ENCODE data around the gene LKAAEAR1.

LKAAEAR1 gene

DNA sequence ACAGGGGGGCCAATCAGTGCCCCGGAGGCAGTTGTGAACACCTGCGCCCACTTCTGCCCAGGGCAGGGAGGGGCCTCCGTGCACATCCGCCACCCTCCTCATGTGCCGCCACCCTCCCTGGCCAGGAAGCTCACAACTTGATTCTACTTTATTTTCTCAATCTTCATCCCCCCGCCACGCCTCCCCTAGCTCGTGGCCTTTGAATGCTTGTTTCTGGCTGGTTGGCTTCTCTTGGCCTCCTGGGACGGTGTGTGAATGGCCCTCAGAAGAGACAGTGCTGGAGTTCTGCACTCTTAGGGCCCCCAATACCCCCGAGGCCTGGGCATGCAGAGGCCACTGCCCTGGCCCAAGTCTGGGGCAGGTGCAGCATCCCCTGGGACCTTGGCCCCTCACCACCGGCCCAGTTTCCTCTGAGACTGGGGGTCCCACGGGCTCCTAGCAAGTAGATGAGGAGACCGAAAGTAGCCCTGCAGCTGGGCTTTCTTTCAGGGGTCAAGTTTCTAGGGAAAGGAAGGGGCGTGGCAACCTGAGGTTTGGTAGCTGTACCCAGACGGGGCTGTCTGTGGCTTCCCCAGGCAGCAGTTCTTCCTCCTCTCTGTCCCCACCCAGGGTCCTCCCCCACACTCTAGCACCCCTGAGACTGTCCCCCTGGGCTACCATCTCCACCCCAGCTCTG, 6.2 kb downstream of the LKAAEAR1 start:
- FAIRE-seq: no peak

DNA sequence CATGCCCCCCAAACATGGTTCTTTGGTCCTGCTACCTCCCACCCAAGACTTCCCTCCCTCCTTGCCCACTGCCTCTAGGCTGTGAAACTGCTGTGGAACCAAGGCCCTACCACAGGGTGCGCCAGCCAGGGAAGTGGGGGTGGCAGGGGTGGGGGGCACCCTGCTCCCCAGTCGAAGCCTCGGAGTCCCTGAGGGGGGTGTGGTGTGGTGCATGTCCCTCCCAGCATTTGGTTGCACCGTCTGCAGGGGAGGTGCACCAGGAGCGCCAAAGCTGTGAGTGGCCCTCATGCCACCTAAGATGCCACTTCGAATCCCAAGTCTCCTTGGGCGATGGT, 6.7 kb downstream of the LKAAEAR1 start:
- no peak for FAIRE-seq

DNA sequence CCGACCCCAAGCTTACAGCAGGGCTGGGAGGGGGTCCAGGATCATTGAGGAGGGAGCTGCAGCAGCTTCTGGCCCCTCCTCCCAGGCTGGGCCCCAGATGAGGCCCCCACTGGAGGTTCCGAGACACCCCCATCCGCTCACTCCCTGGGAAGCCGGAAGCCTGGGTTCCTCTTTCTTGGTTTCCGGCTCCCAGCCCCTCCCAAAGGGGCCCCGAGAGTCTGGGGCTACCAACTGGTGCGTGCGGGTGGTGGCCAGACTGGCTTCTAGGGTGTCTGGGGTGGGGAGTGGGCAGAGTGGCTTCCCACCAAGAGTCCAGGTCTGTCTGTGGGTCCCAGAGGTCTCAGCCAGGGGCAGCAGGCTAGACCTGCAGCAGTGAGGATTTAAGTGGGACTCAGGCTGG, 7.1 kb downstream of the LKAAEAR1 start:
- FAIRE-seq: no peak

DNA sequence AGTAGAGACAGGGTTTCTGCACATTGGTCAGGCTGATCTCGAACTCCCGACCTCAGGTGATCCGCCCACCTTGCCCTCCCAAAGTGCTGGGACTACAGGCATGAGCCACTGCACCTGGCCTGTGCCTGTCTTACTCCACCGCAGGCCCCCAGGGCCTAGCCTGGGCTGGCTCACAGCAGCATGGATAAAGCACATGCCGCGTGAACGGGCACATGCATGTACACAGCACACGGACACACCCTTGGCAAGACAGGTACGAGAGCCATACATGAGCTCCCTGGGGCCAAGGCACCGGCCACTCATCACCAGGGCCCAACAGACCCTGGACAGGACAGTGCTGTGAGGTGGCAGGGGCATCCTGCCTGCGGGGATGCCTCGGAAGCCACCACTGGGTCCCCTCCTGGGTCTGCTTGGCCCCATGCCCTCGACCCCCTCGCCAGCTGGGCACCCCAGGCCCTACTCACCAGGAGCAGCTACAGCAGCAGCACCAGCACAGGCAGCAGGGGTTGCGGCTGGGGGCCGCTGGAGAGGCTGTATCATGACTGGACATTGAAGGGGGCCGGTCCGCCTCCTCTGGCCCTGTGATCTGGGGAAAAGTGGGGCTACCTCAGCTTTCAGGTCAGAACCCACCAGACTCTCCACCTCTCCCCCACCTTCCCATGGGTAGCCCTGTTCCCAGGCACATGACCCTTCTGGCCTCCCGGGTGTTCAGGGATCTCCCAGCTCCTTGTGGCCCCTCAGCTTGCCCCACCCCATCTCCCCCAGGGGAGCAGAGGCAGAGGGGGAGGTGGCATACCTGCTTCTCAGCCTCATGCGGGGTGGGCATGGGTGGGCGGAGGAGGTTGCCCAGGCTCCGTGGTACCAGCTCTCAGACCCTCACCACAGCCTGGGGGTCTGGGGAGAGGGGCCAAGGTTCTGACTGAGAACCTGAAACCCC, 7.9 kb downstream of the LKAAEAR1 start:
- FAIRE-seq: no peak

GRCh38 chr20:64075556-64075955, 8.6 kb downstream of the LKAAEAR1 start:
- no peak for FAIRE-seq

DNA sequence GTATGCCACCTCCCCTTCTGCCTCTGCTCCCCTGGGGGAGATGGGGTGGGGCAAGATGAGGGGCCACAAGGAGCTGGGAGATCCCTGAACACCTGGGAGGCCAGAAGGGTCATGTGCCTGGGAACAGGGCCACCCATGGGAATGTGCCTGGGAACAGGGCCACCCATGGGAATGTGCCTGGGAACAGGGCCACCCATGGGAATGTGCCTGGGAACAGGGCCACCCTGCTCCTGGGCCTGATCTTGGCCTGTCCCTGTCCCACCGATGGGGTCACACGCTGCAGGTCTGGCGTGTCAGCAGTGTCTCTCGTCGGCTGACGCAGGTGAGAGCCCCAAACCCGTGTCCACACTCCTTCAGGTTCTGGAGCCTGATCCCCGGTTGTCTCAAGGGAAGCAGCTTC, 9.2 kb downstream of the LKAAEAR1 start:
- no peak for FAIRE-seq

GRCh38 chr20:64074184-64074789, 9.9 kb downstream of the LKAAEAR1 start:
- no peak for FAIRE-seq

DNA sequence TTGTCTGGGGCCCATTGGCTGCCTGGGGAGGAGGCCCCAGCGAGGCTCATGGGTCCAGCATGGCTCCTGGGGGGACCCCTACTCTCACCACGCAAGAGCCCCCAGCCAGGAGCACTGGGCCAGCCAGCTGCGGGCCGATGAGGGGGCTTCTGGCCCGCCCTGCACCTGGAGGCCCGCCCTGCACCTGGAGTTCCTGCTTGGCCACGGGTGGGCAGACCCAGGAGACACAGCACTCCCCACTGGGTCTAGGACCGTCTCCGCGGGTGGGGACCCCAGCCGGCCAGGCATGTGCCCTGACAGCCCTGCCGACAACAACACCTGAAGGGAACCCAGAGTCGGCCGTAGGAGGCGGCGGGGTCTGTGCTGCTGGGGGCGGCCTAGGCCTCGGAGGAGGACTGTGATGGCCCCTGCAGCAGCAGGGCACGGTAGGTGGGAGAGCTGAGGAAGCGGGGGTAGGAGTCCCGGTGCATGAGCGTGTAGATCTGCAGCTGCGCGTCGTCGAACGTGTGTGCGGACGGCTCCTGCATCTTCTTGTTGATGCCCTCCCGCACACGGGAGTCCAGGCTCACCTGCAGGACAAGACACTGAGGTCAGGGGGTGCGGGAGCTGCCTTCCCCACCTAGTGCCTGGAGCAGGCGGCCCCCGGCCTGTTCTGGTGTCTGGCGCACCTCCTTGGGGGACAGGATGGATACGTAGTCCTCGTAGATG, 10.6 kb downstream of the LKAAEAR1 start:
- FAIRE-seq: no peak

DNA sequence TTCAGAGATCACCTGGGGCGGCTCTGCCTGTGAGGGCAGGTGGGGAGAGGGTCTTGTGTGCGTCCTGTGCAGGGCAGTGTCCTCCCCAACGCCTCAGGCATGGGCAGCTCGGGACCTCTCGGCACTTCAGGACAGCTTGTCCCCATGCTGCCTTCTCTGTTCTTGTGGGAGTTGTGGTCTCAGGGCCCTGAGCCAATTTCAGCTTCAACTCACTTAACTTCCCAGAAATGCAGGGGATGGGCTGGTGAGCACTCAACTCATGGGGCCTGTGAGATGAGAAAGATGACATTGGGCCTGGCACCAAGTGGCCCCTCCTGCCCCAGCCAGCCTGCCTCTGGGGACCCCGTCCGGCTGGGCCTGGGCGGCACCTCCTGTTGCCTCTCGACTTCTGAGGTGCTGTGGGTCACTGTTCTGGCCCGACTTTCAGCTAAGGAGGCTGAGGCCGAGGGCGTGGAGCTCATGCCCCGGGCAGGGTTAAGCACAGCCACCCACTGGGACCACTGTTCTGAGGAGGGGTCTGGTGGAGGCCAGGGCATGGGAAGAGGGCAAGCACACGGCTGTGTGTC, 11.6 kb downstream of the LKAAEAR1 start:
- FAIRE-seq: no peak

- no peak for FAIRE-seq
Measured at GRCh38 chr20:64071341-64072332, 12.6 kb downstream of the LKAAEAR1 start.

DNA sequence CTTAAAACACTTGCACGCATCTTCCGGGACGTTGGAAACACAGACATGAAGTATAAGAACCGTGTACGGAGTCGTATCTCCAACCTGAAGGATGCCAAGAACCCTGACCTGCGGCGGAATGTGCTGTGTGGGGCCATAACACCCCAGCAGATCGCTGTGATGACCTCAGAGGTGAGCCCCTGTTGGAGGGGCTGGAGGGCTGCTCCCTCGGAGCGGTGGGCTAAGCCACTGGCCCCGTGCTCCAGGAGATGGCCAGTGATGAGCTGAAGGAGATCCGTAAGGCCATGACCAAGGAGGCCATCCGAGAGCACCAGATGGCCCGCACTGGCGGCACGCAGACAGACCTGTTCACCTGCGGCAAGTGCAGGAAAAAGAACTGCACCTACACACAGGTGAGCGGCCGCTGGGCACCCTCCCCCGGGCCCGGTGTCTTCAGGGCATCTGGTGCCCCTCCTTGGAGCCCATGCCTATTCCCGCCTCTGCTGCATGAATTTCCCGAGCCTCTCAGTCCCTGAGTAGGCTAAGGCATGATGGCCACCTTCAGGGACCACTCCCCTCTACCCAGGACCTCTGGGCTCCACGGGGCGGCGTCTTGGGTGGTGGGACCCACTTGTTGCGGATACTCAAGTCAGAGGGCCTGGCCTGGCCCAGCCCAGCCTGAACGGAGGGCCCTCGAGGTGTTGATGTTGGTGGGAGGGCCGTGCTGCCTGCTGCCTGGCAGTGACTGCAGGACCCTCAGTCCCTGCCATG, 13.8 kb downstream of the LKAAEAR1 start:
- no peak for FAIRE-seq

- FAIRE-seq: no peak
Measured at GRCh38 chr20:64069614-64070243, 14.5 kb downstream of the LKAAEAR1 start.

DNA sequence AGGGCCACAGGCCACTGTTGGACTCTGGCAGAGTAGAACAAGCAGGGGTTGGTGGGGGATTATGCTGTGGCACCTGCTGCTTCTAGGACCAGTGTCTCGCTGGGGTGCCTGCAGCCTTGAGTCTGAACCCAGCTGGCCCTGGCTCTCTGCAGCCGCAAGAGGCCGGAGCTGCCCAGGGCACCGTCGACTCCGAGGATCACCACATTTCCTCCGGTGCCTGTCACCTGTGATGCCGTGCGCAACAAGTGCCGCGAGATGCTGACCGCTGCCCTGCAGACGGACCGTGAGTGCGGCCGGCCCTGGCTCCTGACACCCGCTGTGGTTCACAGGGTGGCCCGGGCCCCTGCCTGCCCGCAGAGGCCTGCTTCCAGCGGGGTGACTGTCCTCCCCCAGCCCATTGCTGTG, 15.0 kb downstream of the LKAAEAR1 start:
- no peak for FAIRE-seq

DNA sequence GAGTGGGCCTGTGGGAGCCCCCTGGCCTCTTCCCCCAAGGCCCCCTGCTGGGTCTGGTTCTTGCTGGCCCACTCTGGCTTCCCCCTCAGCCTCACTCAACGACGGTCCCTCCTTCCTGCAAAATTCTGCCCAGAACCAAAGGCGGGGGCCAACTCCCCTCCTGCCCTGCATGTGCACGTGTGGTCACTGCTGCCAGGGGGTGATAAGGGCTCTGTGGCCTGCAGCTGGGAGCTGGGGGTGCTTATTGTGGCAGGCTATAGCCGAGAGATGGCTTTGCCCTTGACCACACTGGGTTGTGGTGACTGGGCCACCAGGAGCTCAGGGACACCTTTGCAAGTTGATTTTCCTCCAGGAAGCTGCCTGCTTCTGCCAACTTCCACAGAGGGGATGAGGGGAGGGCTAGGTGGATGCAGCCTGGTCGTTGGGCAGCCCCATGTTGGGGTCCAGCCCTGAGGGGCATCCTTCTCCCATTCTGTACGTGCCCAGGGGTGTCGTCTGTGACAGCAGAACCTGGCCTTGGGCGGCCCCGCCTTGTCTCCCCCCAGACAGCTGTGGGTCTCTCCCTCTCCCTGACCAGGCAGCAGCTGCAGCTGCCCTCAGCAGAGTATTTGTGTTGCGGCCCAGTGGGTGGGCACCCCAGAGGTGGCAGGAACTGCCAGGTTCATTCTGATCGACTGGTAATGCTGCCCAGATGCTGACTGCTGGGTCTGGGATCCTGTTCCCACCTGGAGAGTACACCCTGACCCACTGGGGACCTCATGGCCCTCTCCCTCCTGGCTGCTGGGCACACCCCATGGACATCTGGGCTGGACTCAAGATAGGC, 15.6 kb downstream of the LKAAEAR1 start:
- no peak for FAIRE-seq

DNA sequence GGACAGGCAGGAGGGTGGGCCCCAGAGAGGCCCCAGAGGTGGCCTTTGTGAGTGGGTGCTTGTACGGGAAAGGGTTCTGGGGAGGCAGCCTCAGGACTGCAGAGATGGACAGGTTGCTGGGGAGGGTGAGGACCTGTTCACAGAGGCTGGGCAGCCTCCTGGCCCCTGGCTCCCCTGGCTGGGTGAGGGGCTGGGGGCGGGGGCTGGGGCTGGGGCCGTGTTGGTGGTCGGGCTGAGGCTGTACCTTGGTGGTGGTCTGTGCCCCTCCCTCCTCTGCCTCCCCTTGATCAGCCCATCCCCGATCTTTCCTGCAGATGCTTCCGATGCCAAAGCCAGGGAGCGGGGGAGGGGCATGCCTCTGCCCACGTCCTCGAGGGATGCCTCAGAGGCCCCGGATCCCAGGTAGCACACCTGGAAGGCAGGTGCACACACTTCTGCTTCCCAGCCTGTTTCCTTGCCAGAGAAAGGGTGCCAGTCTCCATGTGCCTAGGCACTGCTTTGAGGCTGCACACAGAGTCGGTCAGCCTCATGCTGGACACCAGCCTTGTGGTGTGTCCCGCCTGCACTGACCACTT, 16.4 kb downstream of the LKAAEAR1 start:
- FAIRE-seq: no peak

- FAIRE-seq: no peak
Measured at GRCh38 chr20:64067005-64067632, 17.1 kb downstream of the LKAAEAR1 start.

DNA sequence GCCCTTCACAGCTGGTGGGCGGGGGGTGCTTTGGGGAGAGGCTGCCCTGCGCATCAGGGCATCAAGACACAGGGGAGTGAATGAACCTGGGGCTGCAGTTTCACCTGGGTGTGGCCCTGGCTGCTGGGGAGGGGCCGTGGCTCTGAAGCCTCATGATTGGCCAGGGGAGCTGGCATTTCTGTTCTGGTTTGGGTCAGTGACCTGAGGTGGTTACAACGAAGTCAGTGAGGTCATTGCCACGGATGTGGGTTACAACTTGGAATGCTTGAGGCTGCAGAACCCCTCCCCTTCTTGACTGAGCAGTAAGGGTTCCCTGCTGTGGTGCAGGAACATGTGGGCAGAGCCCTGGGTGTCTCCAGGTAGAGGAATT, 18.2 kb downstream of the LKAAEAR1 start:
- no peak for FAIRE-seq
